Tibial artery (tissue), 4 donors: Measurements from ENCODE around the gene ARRB2.

Experiments
- DNase-seq, 2 donors: peaks; one replicate each; pipeline ENCODE4 v3.0.0-alpha.2; 2019
- H3K27ac ChIP-seq, 2 donors: fragments of 200-600 bp; sonication (generic) in 1 of 2; 1 replicate in 1 of 2; 2 replicates in 1 of 2; pipeline ENCODE4 v1.5.1; 2018 to 2019; ENCODE audit warnings: mild to moderate bottlenecking in 1 of 2
- H3K27me3 ChIP-seq, 2 donors: fragments of 200-600 bp; sonication (generic) in 1 of 2; one replicate each; pipeline versions ENCODE4 v1.5.1 to v1.6.0; 2016 to 2019
- H3K36me3 ChIP-seq, 3 donors: fragments of 200-600 bp; sonication (generic) in 2 of 3; one replicate each; pipeline ENCODE4 v1.5.1; 2016 to 2019; ENCODE audit warnings: mild to moderate bottlenecking in 2 of 3
- H3K4me1 ChIP-seq, 4 donors: fragments of 200-600 bp; sonication (generic) in 2 of 4; 1 replicate in 3 of 4; 2 replicates in 1 of 4; pipeline ENCODE4 v1.5.1; 2016 to 2019
- H3K4me3 ChIP-seq, 2 donors: fragments of 200-600 bp; sonication (generic) in 1 of 2; 1 replicate in 1 of 2; 2 replicates in 1 of 2; pipeline ENCODE4 v1.5.1; 2018 to 2019; ENCODE audit warnings: mild to moderate bottlenecking in 2 of 2
- H3K9me3 ChIP-seq, 3 donors: fragments of 200-600 bp; sonication (generic) in 1 of 3; one replicate each; pipeline ENCODE4 v1.5.1; 2016 to 2019
- CTCF ChIP-seq, 2 experiments: fragments of 200-600 bp in 1 of 2; fragments of 450-650 bp in 1 of 2; IDR thresholded peaks; one replicate each; pipeline ENCODE4 v1.5.1; 2017 to 2019; ENCODE audit warnings: antibody characterized with exemption in 2 of 2, mild to moderate bottlenecking in 1 of 2, moderate library complexity in 1 of 2
- intact Hi-C: fragments of 100-400 bp; cut with DNase I; formaldehyde crosslinking; loops from one replicate; pipeline ENCODE4 v1.15.0; 2023; ENCODE audit warnings: low total_unique reads

The ARRB2 gene

GRCh38 chr17:4768298-4768697, 57.9 kb downstream of the ARRB2 start:
- no peak for TF ChIP-seq CTCF (IDR thresholded peaks at IDR 0.05)
- Histone ChIP-seq H3K4me1 (no peaks in the 10 kb centered on the region), H3K9me3 (no peaks in the 10 kb centered on the region), H3K36me3 (no peaks in the 10 kb centered on the region), H3K27ac (no peak overlapping the region), H3K27me3 (peaks cover 0 to 21% of the 10 kb centered on the region in 2 donors), H3K4me3 (no peak overlapping the region)
- intact Hi-C loops: no loop called here
- DNase-seq: no peak

- intact Hi-C loops: no loop called here
- Histone ChIP-seq H3K27me3 (peaks cover 0 to 21% of the 10 kb centered on the region in 2 donors), H3K36me3 (no peaks in the 10 kb centered on the region), H3K4me1 (no peaks in the 10 kb centered on the region), H3K4me3 (no peak overlapping the region), H3K27ac (no peak overlapping the region), H3K9me3 (no peaks in the 10 kb centered on the region)
- no peak for DNase-seq
- TF ChIP-seq CTCF (IDR thresholded peaks at IDR 0.05): no peak
These were observed 59.2 kb downstream of the ARRB2 start for GRCh38 chr17:4769628-4770027.
